GM12874 (cell line): Measurements from ENCODE around the gene DGKB.

Experiments used
- CTCF ChIP-seq: IDR thresholded peaks from 2 replicates; pipeline ENCODE4 v1.5.1; 2011; ENCODE audit warnings: low read depth, mild to moderate bottlenecking, control low read depth, low read length, moderate library complexity; ENCODE audit not compliant: insufficient read depth

Gene DGKB

GRCh38 chr7:14751461-14751860 is 151.1 kb downstream of the DGKB start:
- no peak for TF ChIP-seq CTCF

- no peak for TF ChIP-seq CTCF
These were observed 154.1 kb downstream of the DGKB start for GRCh38 chr7:14748461-14748860.

GRCh38 chr7:14747701-14748100 is 154.8 kb downstream of the DGKB start:
- TF ChIP-seq CTCF: no peak

DNA sequence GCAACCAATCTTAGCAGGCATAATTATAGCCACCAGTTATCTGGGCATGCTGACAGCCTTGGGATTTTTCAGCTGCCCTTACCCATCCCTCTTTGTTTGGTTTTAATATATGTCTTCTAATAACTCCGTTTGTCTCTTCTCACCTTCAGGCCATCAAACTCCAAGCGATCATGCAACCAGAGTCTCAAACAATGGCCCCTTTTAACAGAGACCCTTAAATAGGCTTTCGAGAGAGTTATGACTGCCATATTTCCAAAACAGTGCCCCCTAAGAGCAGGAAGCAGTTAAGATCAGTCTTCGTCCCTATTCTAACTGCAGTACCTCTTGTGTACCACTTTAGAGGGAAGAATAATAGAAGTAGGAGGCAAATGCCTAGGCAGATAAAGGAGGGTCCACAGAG is 157.5 kb downstream of the DGKB start:
- no peak for TF ChIP-seq CTCF

GRCh38 chr7:14740606-14741005 is 161.9 kb downstream of the DGKB start:
- no peak for TF ChIP-seq CTCF

DNA sequence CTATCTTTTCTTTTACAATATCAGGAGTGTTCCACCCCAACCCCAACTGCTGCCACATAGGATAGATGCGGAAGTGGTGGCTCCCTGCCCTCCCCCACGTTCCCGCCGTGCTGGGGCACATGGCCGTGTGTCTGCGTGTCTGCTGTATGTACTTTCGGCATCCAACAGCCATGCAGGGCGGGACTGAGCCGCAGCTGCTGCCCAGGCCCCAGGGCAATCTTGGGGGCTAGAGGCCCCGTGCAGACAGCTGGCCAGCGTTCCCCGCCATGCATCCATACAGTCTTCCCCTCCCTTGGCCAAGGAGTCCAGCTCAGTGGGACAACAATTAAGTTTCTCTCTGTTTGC is 162.7 kb downstream of the DGKB start:
- TF ChIP-seq CTCF: no peak

DNA sequence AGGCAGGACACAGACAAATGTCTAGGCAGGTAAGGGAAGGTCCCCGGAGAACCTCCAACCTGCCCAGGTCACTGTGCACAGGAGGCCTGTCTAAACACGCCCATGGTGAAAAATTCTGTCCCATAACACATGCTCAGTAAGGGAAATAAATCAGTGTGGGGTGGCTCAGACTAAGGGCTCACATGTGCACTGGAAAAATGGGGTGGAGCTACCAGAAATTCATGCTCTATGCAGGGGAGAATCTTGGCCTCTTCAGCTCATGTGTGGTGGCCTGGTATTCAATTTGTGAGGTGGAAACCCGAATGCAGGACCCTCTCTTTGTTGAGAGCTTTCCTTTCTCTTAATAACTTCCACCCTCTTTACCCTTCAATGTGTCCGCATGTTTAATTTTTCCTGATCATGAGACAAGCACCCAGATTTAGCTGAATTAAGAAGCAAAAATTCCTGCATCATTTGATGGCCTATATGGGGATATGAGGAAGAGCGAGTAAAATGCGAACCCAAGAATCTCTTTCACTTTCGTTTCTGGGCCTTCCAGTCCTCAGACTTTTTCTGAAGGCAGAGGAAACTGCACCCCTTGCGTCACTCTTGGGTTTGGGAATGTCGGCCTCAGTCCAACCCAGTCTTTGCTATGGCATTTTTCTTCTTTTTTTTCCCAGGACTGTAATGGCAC is 163.2 kb downstream of the DGKB start:
- no peak for TF ChIP-seq CTCF
